WI38 (cell line): ENCODE data around the gene WNT3A.
"Not testable (repeated sequence)": the region's sequence is repeated elsewhere in the genome, so short reads cannot be mapped to it uniquely, and the experiment has no call there.

Experiments
- H3K4me3 ChIP-seq: 2 replicates; pipeline ENCODE4 v1.5.1; 2011; ENCODE audit warnings: low read depth, mild to moderate bottlenecking, control low read depth, low read length
- CTCF ChIP-seq: IDR thresholded peaks from 2 replicates; pipeline ENCODE4 v1.5.1; 2012; ENCODE audit warnings: low read depth, mild to moderate bottlenecking, control low read depth, low read length

Gene WNT3A

GRCh38 chr1:227975583-227976283, 31.1 kb upstream of the WNT3A start:
- H3K4me3 ChIP-seq, result not testable (repeated sequence)

- no peak overlapping the region for H3K4me3 ChIP-seq
- no peak for TF ChIP-seq CTCF
These were observed 19.6 kb upstream of the WNT3A start for GRCh38 chr1:227987181-227987580.

- no peak for TF ChIP-seq CTCF
- no peak overlapping the region for H3K4me3 ChIP-seq
These were observed 12.0 kb upstream of the WNT3A start for GRCh38 chr1:227994632-227995300.

- H3K4me3 ChIP-seq, result no peak overlapping the region
- TF ChIP-seq CTCF, result no peak
These were observed 10.4 kb upstream of the WNT3A start for GRCh38 chr1:227996187-227996950.

GRCh38 chr1:227998374-227999055, 8.3 kb upstream of the WNT3A start:
- TF ChIP-seq CTCF, result no peak

GRCh38 chr1:227999056-227999930, 7.5 kb upstream of the WNT3A start:
- TF ChIP-seq CTCF, result peak; percentile 79
- H3K4me3 ChIP-seq, result no peak overlapping the region

More at GRCh38 chr1:227998374-227999055, 8.3 kb upstream of the WNT3A start:
- no peak overlapping the region for H3K4me3 ChIP-seq

GRCh38 chr1:228000416-228000815, 6.4 kb upstream of the WNT3A start:
- TF ChIP-seq CTCF, result no peak
- no peak overlapping the region for H3K4me3 ChIP-seq
